DND-41 (cell line): ENCODE measurements around the gene RAI1.

Experiments used
- CTCF ChIP-seq: IDR thresholded peaks from 2 replicates; pipeline ENCODE4 v1.5.1; 2012; ENCODE audit warnings: borderline replicate concordance, low read length, moderate library complexity, mild to moderate bottlenecking; ENCODE audit not compliant: poor library complexity, severe bottlenecking; ENCODE audit errors: extremely low read depth
- EZH2 ChIP-seq: IDR thresholded peaks from 3 replicates; pipeline ENCODE4 v1.6.1; 2012; ENCODE audit warnings: borderline replicate concordance, low read depth, mild to moderate bottlenecking, moderate library complexity, low read length, inconsistent platforms; ENCODE audit not compliant: severe bottlenecking

GRCh38 chr17:17681187-17681743 is at the start of gene RAI1:
- TF ChIP-seq EZH2, result no peak
- peak; percentile 84 for TF ChIP-seq CTCF
